B cell (primary cell): Measurements from ENCODE around the gene RILP. TPM values are rescaled to one million over a fixed set of nuclear protein-coding genes. Genes with fewer than 3 reads are reported as not detected.

Experiments used
- ATAC-seq: fragments of 200-7000 bp; cut with Tn5 transposase; one replicate; pipeline ENCODE4 v1.10.0; 2021; ENCODE audit warnings: low read depth, mild to moderate bottlenecking, moderate number of reproducible peaks, moderate library complexity
- CTCF ChIA-PET: fragments of 350-600 bp; sonication (Branson Sonifier 250); formaldehyde crosslinking; loops from one replicate; lab custom pipeline; 2021; ENCODE audit warnings: antibody characterized with exemption, inconsistent platforms; lab: Charles Lee
- POLR2A ChIA-PET: fragments of 350-600 bp; sonication (Branson Sonifier 250); formaldehyde crosslinking; loops from one replicate; lab custom pipeline; 2021; ENCODE audit warnings: antibody characterized with exemption; lab: Charles Lee
- DNase-seq: peaks from one replicate; pipeline ENCODE4 v3.0.0; 2013
- H2AFZ ChIP-seq: 2 replicates; pipeline ENCODE4 v1.6.1; 2012; ENCODE audit warnings: mild to moderate bottlenecking, low read depth, low read length; ENCODE audit not compliant: insufficient read depth, poor library complexity, severe bottlenecking
- H3K27ac ChIP-seq, 2 donors: 1 replicate in 1 of 2; 2 replicates in 1 of 2; pipeline ENCODE4 v1.5.1; 2012 to 2013; ENCODE audit warnings: low read length in 2 of 2, mild to moderate bottlenecking in 2 of 2, moderate library complexity in 1 of 2
- H3K27me3 ChIP-seq, 4 experiments: fragments of 200-600 bp in 1 of 4; sonication (generic) in 1 of 4; replicated peaks in 1 of 4; 1 replicate in 2 of 4; 2 replicates in 2 of 4; pipeline versions ENCODE4 v1.6.1 to v1.7.0; 2013 to 2016; ENCODE audit warnings: low read length in 3 of 4, mild to moderate bottlenecking in 2 of 4, mixed read lengths in 1 of 4, moderate library complexity in 1 of 4; ENCODE audit not compliant: insufficient read depth in 4 of 4, control insufficient read depth in 3 of 4; ENCODE audit errors: control extremely low read depth in 1 of 4
- H3K36me3 ChIP-seq, 2 experiments: replicated peaks in 1 of 2; 1 replicate in 1 of 2; 2 replicates in 1 of 2; pipeline versions ENCODE4 v1.6.1 to v1.7.1; 2013; ENCODE audit warnings: low read length in 1 of 2; ENCODE audit not compliant: insufficient read depth in 2 of 2, control insufficient read depth in 1 of 2; ENCODE audit errors: control extremely low read depth in 1 of 2, extremely low read depth in 1 of 2
- H3K4me1 ChIP-seq, 2 donors: fragments of 200-600 bp in 1 of 2; sonication (generic) in 1 of 2; 1 replicate in 1 of 2; 2 replicates in 1 of 2; pipeline versions ENCODE4 v1.5.1 to v1.6.1; 2013 to 2017; ENCODE audit warnings: low read length in 2 of 2; ENCODE audit not compliant: control insufficient read depth in 2 of 2, insufficient read depth in 2 of 2
- H3K4me2 ChIP-seq: replicated peaks from 2 replicates; pipeline ENCODE3; 2012; ENCODE audit warnings: mild to moderate bottlenecking, low read depth, low read length; ENCODE audit not compliant: poor library complexity, severe bottlenecking
- H3K4me3 ChIP-seq, 5 experiments: fragments of 200-600 bp in 1 of 5; sonication (generic) in 1 of 5; 1 replicate in 3 of 5; 2 replicates in 2 of 5; pipeline versions ENCODE4 v1.5.1 to v1.7.0; 2011 to 2016; ENCODE audit warnings: low read length in 4 of 5, mild to moderate bottlenecking in 4 of 5, low read depth in 2 of 5, control low read depth in 1 of 5, moderate library complexity in 1 of 5; ENCODE audit not compliant: insufficient read depth in 1 of 5; ENCODE audit errors: control extremely low read depth in 1 of 5, extremely low read depth in 1 of 5
- H3K79me2 ChIP-seq: fragments of 200-600 bp; sonication (generic); one replicate; pipeline ENCODE4 v1.6.0; 2016; ENCODE audit warnings: low read length; ENCODE audit not compliant: control insufficient read depth, insufficient read depth
- H3K9ac ChIP-seq: fragments of 200-600 bp; sonication (generic); 2 replicates; pipeline ENCODE4 v1.6.1; 2017; ENCODE audit warnings: mild to moderate bottlenecking, low read length, moderate library complexity
- H3K9me3 ChIP-seq, 3 donors: one replicate each; pipeline versions ENCODE4 v1.6.1 to v1.7.1; 2013; ENCODE audit warnings: low read length in 2 of 3; ENCODE audit not compliant: control insufficient read depth in 2 of 3, insufficient read depth in 1 of 3; ENCODE audit errors: control extremely low read depth in 1 of 3
- H4K20me1 ChIP-seq: 2 replicates; pipeline ENCODE4 v1.6.0; 2012; ENCODE audit warnings: mild to moderate bottlenecking, low read length; ENCODE audit not compliant: insufficient read depth, control insufficient read depth, poor library complexity, severe bottlenecking
- H3K27ac Mint-ChIP-seq: one replicate; pipeline ENCODE4 v1.8.0; 2021; ENCODE audit warnings: mixed read lengths
- H3K27me3 Mint-ChIP-seq: one replicate; pipeline ENCODE4 v1.8.0; 2021; ENCODE audit warnings: mixed read lengths
- H3K4me1 Mint-ChIP-seq: one replicate; pipeline ENCODE4 v1.8.0; 2021; ENCODE audit warnings: mixed read lengths
- H3K4me3 Mint-ChIP-seq: one replicate; pipeline ENCODE4 v1.8.0; 2021; ENCODE audit warnings: mixed read lengths
- H3K9me3 Mint-ChIP-seq: one replicate; pipeline ENCODE4 v1.8.0; 2022; ENCODE audit warnings: mixed read lengths; ENCODE audit not compliant: insufficient read depth
- EZH2 ChIP-seq: IDR thresholded peaks from 2 replicates; pipeline ENCODE4 v1.6.1; 2012; ENCODE audit warnings: borderline replicate concordance, low read depth, mild to moderate bottlenecking, moderate library complexity, low read length; ENCODE audit not compliant: insufficient read depth, poor library complexity, severe bottlenecking
- WGBS: methylation state at CpG from one replicate; pipeline ENCODE4 v1.1.5; 2013; ENCODE audit warnings: missing lambda C conversion rate; ENCODE audit not compliant: insufficient coverage; 5-methylcytosine and 5-hydroxymethylcytosine counted together
- intact Hi-C: fragments of 100-400 bp; cut with micrococcal nuclease; formaldehyde crosslinking; loops from one replicate; pipeline ENCODE4 v1.10.0; 2022
- polyA plus RNA-seq: library from polyadenylated mRNA; depleted of rRNA; stranded (reverse); fragments of >200 nt; gene quantifications from 2 replicates; pipeline ENCODE4 v1.2.3, GENCODE V29; 2012
- total RNA-seq, 2 donors: library from RNA; stranded (reverse); fragments of 120-200 nt in 1 of 2; gene quantifications; 1 replicate in 1 of 2; 2 replicates in 1 of 2; pipeline versions ENCODE4 v1.2.3 to v1.2.4, GENCODE V29; 2013 to 2022
- TF ChIP-seq, protein P1 (sequence below): fragments of 200-600 bp; IDR thresholded peaks from one replicate; pipeline ENCODE4 v1.8.0; 2022; ENCODE audit warnings: antibody characterized with exemption, mild to moderate bottlenecking

RILP gene
- total and polyA plus RNA-seq, 2 donors (not counting 1 experiment from before 2014, with no cell fraction given), result 1.1 to 7.0 TPM

DNA sequence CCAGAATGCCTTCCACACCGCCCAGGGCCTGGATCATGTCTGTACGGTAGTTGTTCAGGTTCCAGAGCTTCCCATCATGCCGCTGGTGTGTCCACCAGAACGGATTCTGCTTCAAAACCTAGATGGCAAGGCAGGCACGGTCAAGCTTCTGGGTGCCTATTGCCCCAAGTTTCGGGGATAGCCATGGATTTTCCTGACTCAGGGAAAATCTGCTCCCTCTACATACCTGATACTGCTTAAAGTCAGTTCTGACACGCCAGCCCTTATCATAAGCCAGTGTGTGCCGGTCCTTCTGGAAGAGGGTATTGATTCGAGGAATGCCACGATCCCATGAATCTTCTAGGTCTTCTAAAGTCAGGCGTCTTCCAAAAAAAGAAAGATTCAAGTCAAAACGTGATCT, 11.4 kb upstream of the RILP start:
- no peak overlapping the region for H3K4me3 Mint-ChIP-seq
- over 99% methylated on average over 12 of the region's 12 CpGs for WGBS
- Histone ChIP-seq H3K4me3 (no peak overlapping the region), H3K4me2 (no peak overlapping the region), H3K4me1 (no peaks in the 10 kb centered on the region), H3K36me3 (peaks cover 26 to 81% of the 10 kb centered on the region in 2 experiments), H3K79me2 (peaks cover 37% of the 10 kb centered on the region), H3K27ac (no peak overlapping the region), H2AFZ (no peak overlapping the region), H3K27me3 (no peaks in the 10 kb centered on the region), H3K9me3 (no peaks in the 10 kb centered on the region), H4K20me1 (peaks cover 62% of the 10 kb centered on the region), H3K9ac (no peak overlapping the region)
- DNase-seq, result no peak
- H3K4me1 Mint-ChIP-seq, result no peaks in the 10 kb centered on the region
- ChIA-PET POLR2A (no interaction called here), CTCF (interaction anchor here (1.3 to 1.9 kb wide), 2 partner anchors 8 to 12 kb away, joined by 7 to 8 read pairs; partner anchors contain the start of gene RILP)
- H3K9me3 Mint-ChIP-seq, result no peaks in the 10 kb centered on the region
- intact Hi-C loops, result no loop called here
- no peak for ATAC-seq
- TF ChIP-seq EZH2, result no peak
- TF ChIP-seq, protein P1, sequence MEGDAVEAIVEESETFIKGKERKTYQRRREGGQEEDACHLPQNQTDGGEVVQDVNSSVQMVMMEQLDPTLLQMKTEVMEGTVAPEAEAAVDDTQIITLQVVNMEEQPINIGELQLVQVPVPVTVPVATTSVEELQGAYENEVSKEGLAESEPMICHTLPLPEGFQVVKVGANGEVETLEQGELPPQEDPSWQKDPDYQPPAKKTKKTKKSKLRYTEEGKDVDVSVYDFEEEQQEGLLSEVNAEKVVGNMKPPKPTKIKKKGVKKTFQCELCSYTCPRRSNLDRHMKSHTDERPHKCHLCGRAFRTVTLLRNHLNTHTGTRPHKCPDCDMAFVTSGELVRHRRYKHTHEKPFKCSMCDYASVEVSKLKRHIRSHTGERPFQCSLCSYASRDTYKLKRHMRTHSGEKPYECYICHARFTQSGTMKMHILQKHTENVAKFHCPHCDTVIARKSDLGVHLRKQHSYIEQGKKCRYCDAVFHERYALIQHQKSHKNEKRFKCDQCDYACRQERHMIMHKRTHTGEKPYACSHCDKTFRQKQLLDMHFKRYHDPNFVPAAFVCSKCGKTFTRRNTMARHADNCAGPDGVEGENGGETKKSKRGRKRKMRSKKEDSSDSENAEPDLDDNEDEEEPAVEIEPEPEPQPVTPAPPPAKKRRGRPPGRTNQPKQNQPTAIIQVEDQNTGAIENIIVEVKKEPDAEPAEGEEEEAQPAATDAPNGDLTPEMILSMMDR, result no peak
- H3K27ac Mint-ChIP-seq, result no peak overlapping the region
- H3K27me3 Mint-ChIP-seq, result no peaks in the 10 kb centered on the region

DNA sequence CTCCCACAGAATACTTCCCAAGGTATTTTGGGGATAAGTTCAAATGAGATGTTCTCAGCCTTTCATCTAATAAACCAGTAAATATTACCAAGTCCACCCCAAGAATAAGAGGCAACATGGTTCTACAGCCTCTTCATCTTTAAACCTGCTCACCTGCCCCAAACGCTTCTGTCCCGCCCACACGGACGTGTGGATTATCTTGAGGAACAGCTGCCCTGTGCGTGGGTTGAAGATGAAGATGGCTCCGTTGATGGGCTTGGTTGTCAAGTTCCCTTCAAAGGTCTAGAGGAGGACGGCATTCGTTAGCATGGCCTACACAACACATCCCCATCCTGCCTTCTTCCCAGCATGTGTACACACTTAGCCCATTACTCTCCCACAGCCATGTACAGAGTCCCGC, 8.4 kb upstream of the RILP start:
- DNase-seq (no peak), ATAC-seq (no peak)
- H3K9me3 Mint-ChIP-seq, result no peaks in the 10 kb centered on the region
- H3K4me3 ChIP-seq, result no peak overlapping the region
- peaks cover 29% of the 10 kb centered on the region for H3K79me2 ChIP-seq
- H3K36me3 ChIP-seq, result peaks cover 25 to 90% of the 10 kb centered on the region in 2 experiments
- no peak overlapping the region for H3K4me3 Mint-ChIP-seq
- H3K27ac Mint-ChIP-seq, result no peak overlapping the region
- H3K4me2 ChIP-seq, result no peak overlapping the region
- H3K27me3 Mint-ChIP-seq, result no peaks in the 10 kb centered on the region
- ChIA-PET POLR2A (interaction anchor here (0.6 kb wide), 1 partner anchor 378 kb away, joined by 8 read pairs; no protein-coding TSS in a partner anchor), CTCF (interaction anchor here (0.8 to 1.7 kb wide), 3 partner anchors 10 to 125 kb away, joined by 3 to 6 read pairs (median 3); no protein-coding TSS in a partner anchor)
- no peaks in the 10 kb centered on the region for H3K4me1 Mint-ChIP-seq
- intact Hi-C loops, result no loop called here
- WGBS, result 93% methylated on average over 8 of the region's 9 CpGs
- no peak for TF ChIP-seq EZH2
- TF ChIP-seq, protein P1, result no peak
- H2AFZ ChIP-seq, result no peak overlapping the region
- H4K20me1 ChIP-seq, result peaks cover 59% of the 10 kb centered on the region
- no peak overlapping the region for H3K27ac ChIP-seq
- no peaks in the 10 kb centered on the region for H3K4me1 ChIP-seq
- no peak overlapping the region for H3K9ac ChIP-seq
- H3K9me3 ChIP-seq, result no peaks in the 10 kb centered on the region
- H3K27me3 ChIP-seq, result no peaks in the 10 kb centered on the region
